BE2C (cell line): ENCODE measurements around the gene TMEM101.
A peak's percentile ranks its signal among the peaks of the same experiment; 100 is the strongest.

Source experiments
- DNase-seq: peaks from one replicate; pipeline ENCODE4 v3.0.0-alpha.2; 2020
- H3K27me3 ChIP-seq: fragments of 250-450 bp; sonication (Bioruptor Pico); 2 replicates; pipeline ENCODE4 v1.5.1; 2020; ENCODE audit warnings: mild to moderate bottlenecking
- H3K36me3 ChIP-seq: fragments of 250-450 bp; sonication (Bioruptor Pico); 2 replicates; pipeline ENCODE4 v1.5.1; 2020; ENCODE audit warnings: mild to moderate bottlenecking
- H3K4me1 ChIP-seq: fragments of 250-450 bp; sonication (Bioruptor Pico); 2 replicates; pipeline ENCODE4 v1.5.1; 2020
- H3K4me3 ChIP-seq: 2 replicates; pipeline ENCODE4 v1.5.1; 2011; ENCODE audit warnings: low read depth, low read length
- H3K9me3 ChIP-seq: fragments of 250-450 bp; sonication (Bioruptor Pico); 2 replicates; pipeline ENCODE4 v1.5.1; 2020
- TF ChIP-seq, protein P1 (sequence below): IDR thresholded peaks from 2 replicates; pipeline ENCODE4 v1.5.1; 2012; ENCODE audit warnings: mild to moderate bottlenecking, low read depth, low read length

TMEM101 gene

GRCh38 chr17:44014133-44014436 is 678 bp downstream of the TMEM101 start:
- Histone ChIP-seq H3K4me1 (peaks cover 40% of the 10 kb centered on the region), H3K27me3 (no peaks in the 10 kb centered on the region), H3K9me3 (no peaks in the 10 kb centered on the region), H3K36me3 (peaks cover 22% of the 10 kb centered on the region), H3K4me3 (peak overlapping the region; percentile 97)
- no peak for DNase-seq
- TF ChIP-seq, protein P1, sequence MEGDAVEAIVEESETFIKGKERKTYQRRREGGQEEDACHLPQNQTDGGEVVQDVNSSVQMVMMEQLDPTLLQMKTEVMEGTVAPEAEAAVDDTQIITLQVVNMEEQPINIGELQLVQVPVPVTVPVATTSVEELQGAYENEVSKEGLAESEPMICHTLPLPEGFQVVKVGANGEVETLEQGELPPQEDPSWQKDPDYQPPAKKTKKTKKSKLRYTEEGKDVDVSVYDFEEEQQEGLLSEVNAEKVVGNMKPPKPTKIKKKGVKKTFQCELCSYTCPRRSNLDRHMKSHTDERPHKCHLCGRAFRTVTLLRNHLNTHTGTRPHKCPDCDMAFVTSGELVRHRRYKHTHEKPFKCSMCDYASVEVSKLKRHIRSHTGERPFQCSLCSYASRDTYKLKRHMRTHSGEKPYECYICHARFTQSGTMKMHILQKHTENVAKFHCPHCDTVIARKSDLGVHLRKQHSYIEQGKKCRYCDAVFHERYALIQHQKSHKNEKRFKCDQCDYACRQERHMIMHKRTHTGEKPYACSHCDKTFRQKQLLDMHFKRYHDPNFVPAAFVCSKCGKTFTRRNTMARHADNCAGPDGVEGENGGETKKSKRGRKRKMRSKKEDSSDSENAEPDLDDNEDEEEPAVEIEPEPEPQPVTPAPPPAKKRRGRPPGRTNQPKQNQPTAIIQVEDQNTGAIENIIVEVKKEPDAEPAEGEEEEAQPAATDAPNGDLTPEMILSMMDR = no peak

DNA sequence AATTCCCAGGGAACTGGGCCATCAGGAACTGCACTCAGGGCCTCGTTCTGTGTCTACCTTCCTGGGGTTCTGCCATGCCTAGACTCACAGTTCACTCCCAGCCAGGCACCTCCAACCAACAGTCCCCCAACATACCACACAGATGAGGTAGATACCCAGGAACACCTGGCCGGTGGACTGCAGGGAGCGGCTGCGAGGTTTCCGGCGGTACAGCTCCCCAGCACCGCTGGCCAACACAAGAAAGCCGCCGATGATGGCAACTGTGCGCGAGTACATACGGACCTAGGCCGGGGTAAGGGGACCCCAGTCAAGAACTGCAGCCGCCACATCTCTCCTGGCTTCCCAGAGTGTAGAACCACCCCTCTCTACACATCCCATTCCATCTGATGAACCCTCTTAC is 1.9 kb downstream of the TMEM101 start:
- H3K4me1 ChIP-seq = peaks cover 31% of the 10 kb centered on the region
- peaks cover 17% of the 10 kb centered on the region for H3K36me3 ChIP-seq
- no peaks in the 10 kb centered on the region for H3K27me3 ChIP-seq
- TF ChIP-seq, protein P1 = no peak
- DNase-seq = no peak
- H3K4me3 ChIP-seq = peak overlapping the region; percentile 15; the same call in 1 of the 2 replicates
- H3K9me3 ChIP-seq = no peaks in the 10 kb centered on the region

DNA sequence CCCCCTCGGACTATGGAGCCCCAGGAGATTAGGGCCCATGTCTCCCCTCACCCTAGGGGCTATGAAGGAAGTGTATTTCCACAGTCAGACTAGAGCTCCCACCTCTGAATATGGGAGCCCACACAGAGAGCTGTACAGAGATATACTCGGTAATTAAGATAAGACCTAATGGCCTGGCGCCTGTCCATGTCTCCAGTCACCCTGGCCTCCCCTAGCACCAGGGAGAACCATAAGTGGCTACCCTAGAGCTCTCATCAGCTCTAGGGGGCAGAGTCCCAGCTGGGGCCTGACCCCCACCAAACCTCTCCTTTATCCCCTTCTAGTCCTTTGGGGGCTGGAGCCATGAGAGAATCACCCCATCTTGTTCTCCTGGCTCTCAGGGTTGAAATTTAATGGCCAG is 2.4 kb downstream of the TMEM101 start:
- DNase-seq = peak; percentile 77

DNA sequence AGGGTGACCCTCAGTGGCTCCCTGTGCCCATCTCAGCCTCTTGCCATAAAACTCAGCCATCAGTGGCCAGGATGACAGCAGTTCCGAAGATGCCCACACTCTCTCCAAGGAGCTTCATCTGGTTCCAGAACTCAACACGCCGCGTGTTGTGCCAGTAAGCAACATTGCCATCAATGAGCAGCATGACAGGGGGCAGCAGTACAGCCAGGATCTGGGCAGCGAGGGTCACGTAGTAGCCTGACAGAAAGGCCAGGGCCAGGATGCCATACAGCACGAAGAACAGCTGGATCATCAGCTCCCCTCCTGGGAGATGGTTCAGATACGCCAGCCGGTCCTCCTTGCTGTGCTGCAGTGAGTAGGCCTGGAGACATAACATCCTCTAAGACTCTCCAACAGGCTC is 2.9 kb downstream of the TMEM101 start:
- H3K4me1 ChIP-seq = peaks cover 31% of the 10 kb centered on the region
- peak; percentile 51 for DNase-seq
- TF ChIP-seq, protein P1 = no peak

More for the DNA sequence above, 2.4 kb downstream of the TMEM101 start:
- H3K9me3 ChIP-seq = no peaks in the 10 kb centered on the region
- H3K36me3 ChIP-seq = peaks cover 17% of the 10 kb centered on the region
- H3K27me3 ChIP-seq = no peaks in the 10 kb centered on the region
- H3K4me1 ChIP-seq = peaks cover 31% of the 10 kb centered on the region
- TF ChIP-seq, protein P1 = peak; percentile 21; the same call in 1 of the 2 replicates
- peak overlapping the region; percentile 35 for H3K4me3 ChIP-seq

DNA sequence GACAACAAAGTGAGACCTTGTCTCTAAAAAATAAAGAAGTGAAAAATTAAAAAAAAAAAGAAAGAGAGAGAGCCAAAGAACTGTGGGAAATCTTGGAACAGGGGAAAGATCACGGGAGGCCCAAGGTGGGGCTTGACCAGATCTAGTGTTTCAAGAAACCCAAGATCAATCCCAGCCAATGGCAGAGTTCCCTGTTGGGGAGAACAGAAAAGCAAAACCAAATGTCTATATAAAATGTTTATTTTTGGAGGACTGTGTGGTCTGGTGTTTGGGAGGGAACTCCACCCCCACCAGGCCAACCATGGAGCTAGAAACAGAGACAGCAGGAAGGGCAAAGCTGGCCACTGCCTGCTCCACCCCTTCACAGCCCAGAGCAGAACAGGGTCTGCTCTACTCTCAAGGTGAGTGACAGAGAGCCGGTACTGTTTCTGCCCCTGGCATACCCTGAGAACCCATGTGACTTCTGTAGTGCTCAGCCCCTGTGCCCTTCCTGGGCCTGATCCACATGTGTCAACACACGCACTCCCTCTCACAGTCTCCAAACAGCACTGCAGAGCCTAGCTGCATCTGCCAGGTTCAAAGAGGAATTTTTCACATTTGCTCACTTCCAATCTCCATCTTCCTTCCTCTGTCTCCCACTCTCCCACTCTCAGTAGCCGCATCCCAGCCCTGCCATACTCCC is 3.7 kb downstream of the TMEM101 start:
- no peak for DNase-seq
- Histone ChIP-seq H3K27me3 (peaks cover 5% of the 10 kb centered on the region), H3K36me3 (peaks cover 17% of the 10 kb centered on the region), H3K9me3 (no peaks in the 10 kb centered on the region), H3K4me3 (no peak overlapping the region), H3K4me1 (peaks cover 31% of the 10 kb centered on the region)
- TF ChIP-seq, protein P1 = no peak

More for the DNA sequence above, 2.9 kb downstream of the TMEM101 start:
- Histone ChIP-seq H3K27me3 (no peaks in the 10 kb centered on the region), H3K4me3 (peak overlapping the region; percentile 35), H3K9me3 (no peaks in the 10 kb centered on the region), H3K36me3 (peaks cover 17% of the 10 kb centered on the region)

DNA sequence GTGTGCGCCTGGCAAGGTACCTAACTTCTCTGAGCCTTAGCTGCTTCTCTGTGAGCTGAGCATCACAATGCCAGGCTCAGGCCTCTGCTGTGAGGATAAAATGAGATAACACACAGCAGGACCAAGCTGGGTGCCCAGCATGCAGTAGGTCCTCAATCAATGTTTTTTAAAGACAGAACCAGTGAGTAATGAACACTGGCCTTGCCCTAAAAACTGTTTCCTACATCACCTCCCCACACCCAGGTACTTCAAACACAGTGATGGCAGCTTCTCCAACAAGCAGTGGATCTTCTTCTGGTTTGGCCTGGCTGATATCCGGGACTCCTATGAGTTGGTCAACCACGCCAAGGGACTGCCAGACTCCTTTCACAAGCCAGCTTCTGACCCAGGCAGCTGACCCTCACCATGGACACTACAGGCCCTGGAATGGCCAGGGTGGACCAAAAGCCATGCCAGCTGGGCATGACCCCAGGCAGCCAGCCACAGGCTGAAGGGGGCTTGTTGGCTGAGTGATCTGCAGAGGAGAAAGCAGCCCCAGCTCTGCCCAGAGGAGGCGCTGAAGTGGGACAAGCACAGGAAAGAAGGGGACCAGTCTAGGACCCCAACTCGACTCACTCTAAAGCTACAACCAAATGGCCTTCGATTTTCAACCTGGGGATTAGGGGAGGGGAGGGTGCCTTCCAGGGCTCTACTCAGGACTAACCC is 6.4 kb downstream of the TMEM101 start:
- TF ChIP-seq, protein P1 = peak; percentile 7; the same call in 1 of the 2 replicates
- peaks cover 23% of the 10 kb centered on the region for H3K27me3 ChIP-seq
- H3K4me3 ChIP-seq = peak overlapping the region; percentile 74
- no peaks in the 10 kb centered on the region for H3K9me3 ChIP-seq
- peaks cover 17% of the 10 kb centered on the region for H3K36me3 ChIP-seq
- H3K4me1 ChIP-seq = peaks cover 27% of the 10 kb centered on the region
- DNase-seq = no peak
